WERI-Rb-1 (cell line): ENCODE measurements around the gene RPL10A.

ENCODE experiments used
- DNase-seq: peaks from one replicate; pipeline ENCODE4 v3.0.0-alpha.2; 2020
- H3K27ac ChIP-seq: fragments of 250-450 bp; sonication (Bioruptor Pico); 2 replicates; pipeline ENCODE4 v1.5.1; 2020; ENCODE audit warnings: mild to moderate bottlenecking, moderate library complexity
- H3K27me3 ChIP-seq: fragments of 250-450 bp; sonication (Bioruptor Pico); 2 replicates; pipeline ENCODE4 v1.5.1; 2021; ENCODE audit warnings: mild to moderate bottlenecking, low read depth, moderate library complexity; ENCODE audit not compliant: insufficient read depth, severe bottlenecking
- H3K36me3 ChIP-seq: fragments of 250-450 bp; sonication (Bioruptor Pico); 2 replicates; pipeline ENCODE4 v1.5.1; 2020; ENCODE audit warnings: mild to moderate bottlenecking, moderate library complexity
- H3K4me3 ChIP-seq: 2 replicates; pipeline ENCODE4 v1.5.1; 2011; ENCODE audit warnings: low read depth, mild to moderate bottlenecking, control low read depth, low read length
- H3K9me3 ChIP-seq: fragments of 250-450 bp; sonication (Bioruptor Pico); 2 replicates; pipeline ENCODE4 v1.5.1; 2021; ENCODE audit warnings: mild to moderate bottlenecking, moderate library complexity; ENCODE audit not compliant: severe bottlenecking
- TF ChIP-seq, protein P1 (sequence below): IDR thresholded peaks from 2 replicates; pipeline ENCODE4 v1.5.1; 2011; ENCODE audit warnings: low read depth, mild to moderate bottlenecking, control low read depth, inconsistent platforms, low read length

The RPL10A gene

DNA sequence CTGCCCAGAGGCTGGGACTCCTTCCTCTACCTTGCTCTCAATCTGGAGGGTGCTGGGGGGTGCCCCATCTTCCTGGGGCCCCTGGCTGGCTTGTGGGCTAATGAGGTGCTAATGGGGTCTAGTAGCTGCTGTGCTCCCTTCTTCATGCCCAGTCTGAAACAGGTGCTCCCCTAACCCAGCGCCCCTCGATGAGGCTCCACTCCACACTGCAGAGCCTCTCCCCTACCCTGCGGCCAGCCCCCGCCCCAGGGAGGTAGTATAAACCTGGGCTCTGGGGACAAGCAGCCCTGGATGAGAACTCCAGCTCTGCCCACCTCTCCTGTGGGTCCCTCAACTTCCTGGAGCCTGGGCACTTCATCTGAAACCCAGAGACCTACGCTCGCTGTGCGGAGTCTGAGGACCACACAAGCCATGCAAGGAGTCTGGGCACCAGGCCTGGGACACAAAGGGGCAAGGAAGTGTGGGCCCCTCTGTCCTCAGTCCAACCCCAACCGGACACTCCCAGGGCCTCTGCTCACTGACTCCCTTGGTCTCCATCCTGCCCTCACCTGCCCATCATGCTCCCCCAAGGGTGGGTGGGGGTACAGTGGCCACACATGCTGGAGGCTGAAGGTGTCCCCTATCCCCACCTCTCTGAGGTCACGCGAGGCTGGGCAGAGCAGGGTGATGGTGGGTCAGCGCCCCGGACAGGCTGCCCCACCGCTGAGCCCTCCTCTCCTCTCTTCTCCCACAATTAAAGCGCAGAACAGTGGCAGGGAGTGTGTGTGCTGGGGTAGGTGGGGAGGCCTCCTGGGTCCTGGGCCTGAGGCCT lies 6.1 kb downstream of the RPL10A start:
- H3K27me3 ChIP-seq = no peaks in the 10 kb centered on the region
- no peak overlapping the region for H3K4me3 ChIP-seq
- peaks cover 89% of the 10 kb centered on the region for H3K36me3 ChIP-seq
- no peak for DNase-seq
- peak overlapping the region; percentile 35 for H3K27ac ChIP-seq
- TF ChIP-seq, protein P1, sequence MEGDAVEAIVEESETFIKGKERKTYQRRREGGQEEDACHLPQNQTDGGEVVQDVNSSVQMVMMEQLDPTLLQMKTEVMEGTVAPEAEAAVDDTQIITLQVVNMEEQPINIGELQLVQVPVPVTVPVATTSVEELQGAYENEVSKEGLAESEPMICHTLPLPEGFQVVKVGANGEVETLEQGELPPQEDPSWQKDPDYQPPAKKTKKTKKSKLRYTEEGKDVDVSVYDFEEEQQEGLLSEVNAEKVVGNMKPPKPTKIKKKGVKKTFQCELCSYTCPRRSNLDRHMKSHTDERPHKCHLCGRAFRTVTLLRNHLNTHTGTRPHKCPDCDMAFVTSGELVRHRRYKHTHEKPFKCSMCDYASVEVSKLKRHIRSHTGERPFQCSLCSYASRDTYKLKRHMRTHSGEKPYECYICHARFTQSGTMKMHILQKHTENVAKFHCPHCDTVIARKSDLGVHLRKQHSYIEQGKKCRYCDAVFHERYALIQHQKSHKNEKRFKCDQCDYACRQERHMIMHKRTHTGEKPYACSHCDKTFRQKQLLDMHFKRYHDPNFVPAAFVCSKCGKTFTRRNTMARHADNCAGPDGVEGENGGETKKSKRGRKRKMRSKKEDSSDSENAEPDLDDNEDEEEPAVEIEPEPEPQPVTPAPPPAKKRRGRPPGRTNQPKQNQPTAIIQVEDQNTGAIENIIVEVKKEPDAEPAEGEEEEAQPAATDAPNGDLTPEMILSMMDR = no peak
- H3K9me3 ChIP-seq = no peaks in the 10 kb centered on the region

DNA sequence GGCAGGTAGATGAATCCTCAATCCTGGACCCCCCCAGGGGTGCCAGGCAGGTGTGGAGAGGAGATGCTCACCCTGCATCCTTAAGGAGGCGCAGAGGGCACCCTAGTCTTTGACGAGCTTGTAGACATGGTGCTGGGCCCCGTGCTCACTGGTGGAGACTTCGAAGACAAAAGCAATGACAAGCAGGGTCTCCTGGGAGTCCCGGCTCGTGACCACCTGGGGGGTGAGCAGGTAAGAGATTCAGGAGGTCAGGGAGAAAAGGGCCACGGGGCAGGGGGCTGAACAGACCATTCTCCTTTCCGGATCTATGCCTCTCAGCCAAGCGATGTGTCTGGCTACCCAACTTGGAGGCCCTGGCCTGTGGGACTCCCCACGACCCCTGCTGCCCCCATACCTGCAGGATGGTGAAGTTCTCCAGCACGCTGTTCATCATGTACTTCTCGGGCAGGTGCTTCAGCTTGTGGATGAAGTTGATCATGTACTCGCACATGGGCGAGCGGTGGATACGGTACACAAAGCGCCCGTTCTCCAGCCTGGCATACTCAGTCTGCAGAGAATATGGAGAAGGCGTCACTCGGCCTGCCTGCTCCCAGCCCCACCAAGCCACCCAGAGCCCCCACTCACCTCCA lies 6.9 kb downstream of the RPL10A start:
- Histone ChIP-seq H3K27ac (no peak overlapping the region), H3K9me3 (no peaks in the 10 kb centered on the region), H3K27me3 (no peaks in the 10 kb centered on the region), H3K4me3 (no peak overlapping the region), H3K36me3 (peaks cover 89% of the 10 kb centered on the region)
- DNase-seq = no peak
- TF ChIP-seq, protein P1 = no peak

DNA sequence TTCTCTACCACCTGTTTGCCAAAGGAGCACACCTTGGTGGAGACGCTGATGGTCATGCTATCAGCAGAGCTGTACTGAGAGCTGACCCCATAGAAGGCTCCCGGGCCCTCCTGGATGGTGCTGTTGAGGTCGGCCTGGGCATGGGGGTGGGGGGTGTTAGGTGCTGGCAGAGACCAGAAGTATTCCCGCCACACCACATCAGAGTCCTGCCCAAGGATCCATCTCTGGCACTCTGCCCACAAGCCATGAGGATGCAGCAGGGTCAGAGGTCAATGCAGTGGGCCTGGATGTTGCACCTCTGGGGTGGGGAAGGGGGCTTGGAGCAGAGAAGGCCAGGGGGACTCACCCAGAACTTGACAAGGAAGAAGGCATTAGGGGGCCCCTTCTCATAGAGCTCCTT lies 7.4 kb downstream of the RPL10A start:
- Histone ChIP-seq H3K36me3 (peaks cover 86% of the 10 kb centered on the region), H3K27me3 (no peaks in the 10 kb centered on the region), H3K4me3 (no peak overlapping the region), H3K9me3 (no peaks in the 10 kb centered on the region), H3K27ac (no peak overlapping the region)
- no peak for DNase-seq
- TF ChIP-seq, protein P1 = no peak

DNA sequence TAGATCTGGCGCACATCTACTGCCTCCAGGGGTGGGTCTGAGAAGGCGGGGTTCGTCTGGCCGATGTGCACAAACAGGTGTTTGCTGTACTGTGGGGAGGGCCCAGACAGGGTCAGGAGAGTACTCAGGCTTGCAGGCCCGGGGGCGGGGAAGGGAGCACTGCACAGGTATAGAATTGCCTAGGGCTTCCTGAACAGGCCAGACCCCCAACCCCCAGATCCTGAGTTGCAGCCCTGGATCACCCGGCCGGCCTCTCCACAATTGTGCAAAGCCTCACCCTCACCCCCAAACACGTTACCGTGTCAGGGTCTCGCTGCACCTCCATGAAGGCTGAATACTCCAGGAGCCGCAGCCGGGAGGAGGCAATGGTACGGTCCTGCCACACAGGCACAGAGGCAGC lies 7.8 kb downstream of the RPL10A start:
- no peak overlapping the region for H3K27ac ChIP-seq
- peaks cover 81% of the 10 kb centered on the region for H3K36me3 ChIP-seq
- peak; percentile 37 for DNase-seq
- no peaks in the 10 kb centered on the region for H3K9me3 ChIP-seq
- no peak overlapping the region for H3K4me3 ChIP-seq
- no peaks in the 10 kb centered on the region for H3K27me3 ChIP-seq
- TF ChIP-seq, protein P1 = no peak

DNA sequence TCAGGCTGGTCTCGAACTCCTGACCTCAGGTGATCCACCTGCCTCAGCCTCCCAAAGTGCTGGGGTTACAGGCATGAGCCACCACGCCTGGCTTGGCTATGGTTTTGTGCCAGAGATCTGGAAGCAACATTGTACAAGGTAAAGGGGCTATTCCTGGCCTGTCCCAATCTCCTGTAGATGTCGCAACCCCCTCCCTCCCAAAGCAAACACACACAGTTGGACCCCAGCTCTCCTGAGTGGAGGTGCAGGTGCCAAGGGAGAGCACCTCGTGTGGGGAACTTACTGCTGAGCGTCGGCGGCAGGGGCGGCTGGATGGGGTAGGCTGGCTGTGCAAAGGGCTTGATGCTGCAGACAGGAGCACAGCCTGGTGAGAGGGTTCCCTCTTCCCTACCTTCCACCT lies 8.8 kb downstream of the RPL10A start:
- peak; percentile 11 for DNase-seq
- Histone ChIP-seq H3K27ac (no peak overlapping the region), H3K27me3 (no peaks in the 10 kb centered on the region), H3K9me3 (no peaks in the 10 kb centered on the region), H3K4me3 (no peak overlapping the region), H3K36me3 (peaks cover 76% of the 10 kb centered on the region)
- TF ChIP-seq, protein P1 = no peak
